SK-N-SH (cell line): ENCODE data around the gene UBIAD1. TPM values are rescaled to one million over a fixed set of nuclear protein-coding genes. Genes with fewer than 3 reads are reported as not detected.

ENCODE experiments used
- CTCF ChIA-PET: fragments of 300-600, 350-600 bp; formaldehyde crosslinking; extraction: SDS; loops from one replicate; lab custom pipeline; 2021; lab: Yijun Ruan, JAX
- POLR2A ChIA-PET: fragments of 350-600 bp; sonication (Branson Sonifier 250); formaldehyde crosslinking; extraction: SDS; loops from one replicate; lab custom pipeline; 2020; ENCODE audit warnings: antibody characterized with exemption, inconsistent platforms; lab: Yijun Ruan, JAX
- DNase-seq: peaks from one replicate; pipeline ENCODE4 v3.0.0; 2012
- H2AFZ ChIP-seq: fragments of 200-600 bp; sonication (generic); 2 replicates; pipeline ENCODE4 v1.8.1; 2016; ENCODE audit warnings: antibody characterized with exemption, mild to moderate bottlenecking, low read depth
- H3F3A ChIP-seq: fragments of 200-600 bp; sonication (generic); replicated peaks from 2 replicates; pipeline ENCODE3; 2016; ENCODE audit warnings: antibody characterized with exemption, mild to moderate bottlenecking; ENCODE audit not compliant: insufficient read depth
- H3K27ac ChIP-seq, 2 experiments: fragments of 200-500 bp in 1 of 2; fragments of 200-600 bp in 1 of 2; sonication (Bioruptor generic) in 1 of 2; sonication (generic), shearing (Covaris generic) in 1 of 2; 2 replicates each; pipeline versions ENCODE4 v1.5.1 to v1.6.1; 2014 to 2016; ENCODE audit warnings: low read depth in 2 of 2, inconsistent platforms in 1 of 2, low read length in 1 of 2, mild to moderate bottlenecking in 1 of 2, mixed read lengths in 1 of 2
- H3K27me3 ChIP-seq: fragments of 200-600 bp; sonication (generic), shearing (Covaris generic); 2 replicates; pipeline ENCODE4 v1.6.1; 2016; ENCODE audit warnings: mixed run types; ENCODE audit not compliant: insufficient read depth
- H3K36me3 ChIP-seq, 2 experiments: fragments of 200-500 bp in 1 of 2; fragments of 200-600 bp in 1 of 2; sonication (Bioruptor generic) in 1 of 2; sonication (generic) in 1 of 2; replicated peaks in 1 of 2; 2 replicates each; pipeline versions ENCODE3 to v1.5.1; 2014 to 2016; ENCODE audit warnings: low read length in 1 of 2, mild to moderate bottlenecking in 1 of 2; ENCODE audit not compliant: insufficient read depth in 2 of 2, control insufficient read depth in 1 of 2
- H3K4me1 ChIP-seq, 2 experiments: fragments of 200-500 bp in 1 of 2; fragments of 200-600 bp in 1 of 2; sonication (Bioruptor generic) in 1 of 2; sonication (generic), shearing (Covaris generic) in 1 of 2; 2 replicates each; pipeline versions ENCODE4 v1.5.1 to v1.6.1; 2014 to 2016; ENCODE audit warnings: low read depth in 1 of 2, low read length in 1 of 2, mixed run types in 1 of 2; ENCODE audit not compliant: insufficient read depth in 2 of 2, control insufficient read depth in 1 of 2
- H3K4me2 ChIP-seq: fragments of 200-600 bp; sonication (generic), shearing (Covaris generic); 2 replicates; pipeline ENCODE4 v1.6.1; 2017; ENCODE audit warnings: mixed run types
- H3K4me3 ChIP-seq, 2 experiments: fragments of 200-500 bp in 1 of 2; fragments of 200-600 bp in 1 of 2; sonication (Bioruptor generic) in 1 of 2; sonication (generic), shearing (Covaris generic) in 1 of 2; 2 replicates each; pipeline versions ENCODE4 v1.5.1 to v1.8.1; 2014 to 2016; ENCODE audit warnings: low read depth in 2 of 2, inconsistent platforms in 1 of 2, low read length in 1 of 2, mild to moderate bottlenecking in 1 of 2, mixed read lengths in 1 of 2, moderate library complexity in 1 of 2
- H3K79me2 ChIP-seq: fragments of 200-600 bp; sonication (generic); 2 replicates; pipeline ENCODE4 v1.8.1; 2017; ENCODE audit warnings: mild to moderate bottlenecking; ENCODE audit not compliant: insufficient read depth
- H3K9ac ChIP-seq: fragments of 200-600 bp; sonication (generic); 2 replicates; pipeline ENCODE4 v1.6.1; 2017; ENCODE audit warnings: mixed run types
- H3K9me2 ChIP-seq: fragments of 200-600 bp; sonication (generic); 2 replicates; pipeline ENCODE4 v1.6.1; 2017; ENCODE audit warnings: mixed run types
- H3K9me3 ChIP-seq: fragments of 200-600 bp; sonication (generic); 2 replicates; pipeline ENCODE4 v1.6.1; 2017; ENCODE audit warnings: mixed run types, mild to moderate bottlenecking, moderate library complexity
- H4K20me1 ChIP-seq: fragments of 200-600 bp; sonication (generic); 2 replicates; pipeline ENCODE4 v1.6.1; 2017; ENCODE audit warnings: mild to moderate bottlenecking, mixed run types; ENCODE audit not compliant: insufficient read depth
- CHD2 ChIP-seq: fragments of 150-350 bp; IDR thresholded peaks from 2 replicates; pipeline ENCODE4 v1.6.1; 2018; ENCODE audit warnings: low read length; ENCODE audit not compliant: partially characterized antibody
- EP300 ChIP-seq, 2 experiments: IDR thresholded peaks; 2 replicates each; pipeline versions ENCODE4 v1.4.0 to v1.6.1; 2012; ENCODE audit warnings: borderline replicate concordance in 1 of 2, low read depth in 1 of 2, low read length in 1 of 2
- GABPA ChIP-seq: IDR thresholded peaks from 2 replicates; pipeline ENCODE4 v1.4.0; 2012; ENCODE audit warnings: low read depth, mild to moderate bottlenecking
- IRF3 ChIP-seq: fragments of 150-350 bp; IDR thresholded peaks from 2 replicates; pipeline ENCODE4 v1.6.1; 2016; ENCODE audit warnings: mild to moderate bottlenecking, low read depth, low read length
- JUND ChIP-seq: IDR thresholded peaks from 2 replicates; pipeline ENCODE4 v1.4.0; 2012
- MAX ChIP-seq: IDR thresholded peaks from 2 replicates; pipeline ENCODE4 v1.4.0; 2012; ENCODE audit warnings: low read depth
- MXI1 ChIP-seq: IDR thresholded peaks from 2 replicates; pipeline ENCODE4 v1.6.1; 2012; ENCODE audit warnings: mild to moderate bottlenecking, low read depth, low read length, improper control_type of control experiment
- NRF1 ChIP-seq: IDR thresholded peaks from 2 replicates; pipeline ENCODE4 v1.6.1; 2012; ENCODE audit warnings: low read depth, mild to moderate bottlenecking, low read length
- PBX3 ChIP-seq: IDR thresholded peaks from 2 replicates; pipeline ENCODE4; 2012
- RCOR1 ChIP-seq: fragments of 150-350 bp; IDR thresholded peaks from 2 replicates; pipeline ENCODE4 v1.6.1; 2017; ENCODE audit warnings: antibody characterized with exemption, low read length
- RFX5 ChIP-seq: IDR thresholded peaks from 2 replicates; pipeline ENCODE4 v1.6.1; 2012; ENCODE audit warnings: mild to moderate bottlenecking, improper control_type of control experiment, low read length
- RXRA ChIP-seq: IDR thresholded peaks from 2 replicates; pipeline ENCODE4 v1.4.0; 2012; ENCODE audit warnings: low read depth, mild to moderate bottlenecking, borderline replicate concordance
- SIN3A ChIP-seq: IDR thresholded peaks from 2 replicates; pipeline ENCODE4 v1.6.1; 2012; ENCODE audit warnings: low read depth, mild to moderate bottlenecking, low read length, moderate library complexity, borderline replicate concordance
- TAF1 ChIP-seq: IDR thresholded peaks from 2 replicates; pipeline ENCODE4 v1.6.1; 2012; ENCODE audit warnings: low read depth, mild to moderate bottlenecking, low read length, moderate library complexity, borderline replicate concordance
- TEAD4 ChIP-seq: IDR thresholded peaks from 2 replicates; pipeline ENCODE4 v1.4.0; 2012; ENCODE audit warnings: mild to moderate bottlenecking, borderline replicate concordance; ENCODE audit not compliant: insufficient read depth
- USF2 ChIP-seq: fragments of 150-350 bp; IDR thresholded peaks from 2 replicates; pipeline ENCODE4 v1.6.1; 2017; ENCODE audit warnings: antibody characterized with exemption, low read length, low read depth, borderline replicate concordance
- WGBS: methylation state at CpG from one replicate; pipeline ENCODE4 v1.1.6; 2017; ENCODE audit warnings: low lambda C conversion rate; 5-methylcytosine and 5-hydroxymethylcytosine counted together
- polyA plus RNA-seq, 3 experiments: library from polyadenylated mRNA; depleted of rRNA; stranded (reverse); fragments of >200 nt; gene quantifications; 2 replicates each; pipeline ENCODE4 v1.2.3, GENCODE V29; 2012

The UBIAD1 gene
- polyA plus RNA-seq, 1 of the 3 experiments (the other 2 are of a cell fraction): 13.7 TPM

GRCh38 chr1:11289064-11289463, 16.1 kb downstream of the UBIAD1 start:
- Histone ChIP-seq H3K27me3 (no peaks in the 10 kb centered on the region), H4K20me1 (no peaks in the 10 kb centered on the region), H3K9me2 (no peaks in the 10 kb centered on the region), H3K4me3 (no peak overlapping the region), H3K27ac (no peak overlapping the region), H3K4me2 (no peak overlapping the region), H3F3A (no peaks in the 10 kb centered on the region), H3K9me3 (no peaks in the 10 kb centered on the region), H3K4me1 (peaks cover 0 to 14% of the 10 kb centered on the region in 2 experiments; a peak in 1 of 4 replicates), H3K36me3 (peaks cover 0 to 3% of the 10 kb centered on the region in 2 experiments), H2AFZ (no peak overlapping the region), H3K9ac (no peak overlapping the region), H3K79me2 (peaks cover 6% of the 10 kb centered on the region)
- no peak for TF ChIP-seq IRF3
- 99% methylated on average over 5 of the region's 5 CpGs for WGBS
- DNase-seq: no peak
- ChIA-PET POLR2A (interaction anchor here (0.8 kb wide), 1 partner anchor 274 kb away, joined by 3 read pairs; no protein-coding TSS in a partner anchor), CTCF (interaction anchor here (0.7 to 1.6 kb wide), 3 partner anchors 14 to 353 kb away, joined by 3 to 4 read pairs (median 3); no protein-coding TSS in a partner anchor)

- Histone ChIP-seq H3K36me3 (peaks cover 0 to 3% of the 10 kb centered on the region in 2 experiments), H3K4me2 (no peak overlapping the region), H3K4me3 (no peak overlapping the region), H3K4me1 (peaks cover 0 to 14% of the 10 kb centered on the region in 2 experiments; a peak in 1 of 4 replicates), H3K79me2 (no peaks in the 10 kb centered on the region), H3K9me2 (no peaks in the 10 kb centered on the region), H3K9me3 (no peaks in the 10 kb centered on the region), H3K27ac (no peak overlapping the region), H4K20me1 (no peaks in the 10 kb centered on the region), H3K9ac (no peak overlapping the region), H2AFZ (no peak overlapping the region), H3F3A (no peaks in the 10 kb centered on the region), H3K27me3 (no peaks in the 10 kb centered on the region)
- ChIA-PET CTCF (interaction anchor here (1.0 to 1.3 kb wide), 3 partner anchors 29 to 355 kb away, joined by 3 to 5 read pairs (median 3); no protein-coding TSS in a partner anchor), POLR2A (no interaction called here)
- DNase-seq: no peak
- TF ChIP-seq RCOR1 (no peak), TEAD4 (no peak), USF2 (no peak), RXRA (no peak), EP300 (IDR thresholded peaks at IDR 0.05; ENCODE audit: borderline replicate concordance in 1 of 2, low read depth in 1 of 2, low read length in 1 of 2) (no peak), IRF3 (no peak), TAF1 (no peak), GABPA (no peak), MAX (no peak), SIN3A (no peak), CHD2 (no peak), NRF1 (no peak), MXI1 (no peak), JUND (no peak), RFX5 (no peak), PBX3 (no peak)
- WGBS: 97% methylated on average over 2 of the region's 2 CpGs
Observed at GRCh38 chr1:11291049-11291448, 18.1 kb downstream of the UBIAD1 start.
